Measurements from ENCODE around the gene LHX8.

GRCh38 chr1:75085931-75086330, 48.3 kb upstream of the LHX8 start:
- TF ChIP-seq CTCF (IDR thresholded peaks at IDR 0.05) (no peak), POLR2A (IDR thresholded peaks at IDR 0.05) (no peak), POLR2AphosphoS5 (IDR thresholded peaks at IDR 0.05) (no peak), EP300 (IDR thresholded peaks at IDR 0.05) (no peak)
